Heart left ventricle (tissue), 13 donors: ENCODE results near the gene TTYH3.
"Not testable (repeated sequence)": the region's sequence is repeated elsewhere in the genome, so short reads cannot be mapped to it uniquely, and the experiment has no call there.

ENCODE experiments used
- CTCF ChIP-seq, 12 donors: fragments of 200-600 bp; sonication (generic) in 4 of 12; IDR thresholded peaks; one replicate each; pipeline versions ENCODE4 v1.5.0 to v1.8.0; 2018 to 2022; ENCODE audit warnings: antibody characterized with exemption in 12 of 12, mild to moderate bottlenecking in 5 of 12
- POLR2A ChIP-seq, 2 donors: fragments of 450-650 bp; IDR thresholded peaks; one replicate each; pipeline ENCODE4 v1.6.1; 2017; ENCODE audit warnings: antibody characterized with exemption in 2 of 2, mild to moderate bottlenecking in 2 of 2, moderate library complexity in 2 of 2
- donor health status: ischemic (EF 13 %, LVEDD 7.1; RV severe dilation, severe dysfunction).
- donor health status: DM: no; HTN: yes; CAD: no.
- donor health status: DM: no; HTN: no; CAD: no.
- donor health status: ischemic (EF 25% LVEDD 6.9; RV normal size, moderate dysfunction).
- donor health status: ischemic (EF 25% LVEDD 5.7; RV mildly dilated, moderate dysfunction).
- donor health status: ischemic (EF 35%, LVEDD 5.7; RV mildly dilated, moderate dysfunction).
- donor health status: nonischemic (EF 11% LVEDD 7.7; RV severe dilation, severe dysfunction).
- donor health status: DM: yes; HTN: yes; CAD: no.
- donor health status: PGD.
- donor health status: ischemic (EF 29% LVEDD 5.4; RV normal size, mild dysfunction).
- donor health status: nonischemic (EF 23%, LVEDD 6.1; RV moderate dilation, normal function).

GRCh38 chr7:2609646-2610045, 22.1 kb upstream of the TTYH3 start:
- not testable (repeated sequence) for TF ChIP-seq POLR2A, CTCF (IDR thresholded peaks at IDR 0.05)
